Measurements from ENCODE around the gene NECAB3. TPM values are rescaled to one million over a fixed set of nuclear protein-coding genes. Genes with fewer than 3 reads are reported as not detected.

Gene NECAB3
- total RNA-seq, 2 experiments from 2014 or later: 62.4 to 79.4 TPM

DNA sequence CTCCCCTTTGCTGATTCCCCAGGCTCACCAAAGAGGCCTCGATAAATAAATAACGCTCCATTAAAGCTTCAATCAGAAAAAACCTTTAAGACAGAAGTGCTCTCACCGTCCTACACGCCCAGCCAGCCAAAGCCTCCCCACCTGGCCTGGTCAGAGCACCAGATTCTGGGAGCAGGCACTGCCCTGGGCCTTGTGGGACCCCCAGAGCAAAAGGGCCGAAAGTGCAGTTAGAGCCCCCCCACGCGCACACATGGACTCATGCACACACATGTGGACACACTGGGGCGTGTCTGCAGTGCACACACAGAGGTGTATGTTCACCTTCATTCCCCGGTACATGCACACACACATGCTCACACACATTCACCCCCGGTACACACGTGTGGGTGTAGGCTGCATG lies 1.9 kb upstream of the NECAB3 start:
- ChIA-PET POLR2A (no interaction called here), CTCF (ENCODE audit: unreplicated experiment) (no interaction called here)
- Histone ChIP-seq H3K79me2 (ENCODE audit: insufficient read depth, low read depth, low read length) (peaks cover 37% of the 10 kb centered on the region), H3K4me2 (ENCODE audit: low read length) (no peak overlapping the region), H3K36me3 (ENCODE audit: insufficient read depth, low read length) (peaks cover 71% of the 10 kb centered on the region), H4K20me1 (ENCODE audit: insufficient read depth, low read length) (peaks cover 11% of the 10 kb centered on the region; the same call in 1 of the 2 replicates), H3K4me1 (ENCODE audit: insufficient read depth, low read length, poor library complexity, severe bottlenecking) (peaks cover 63% of the 10 kb centered on the region), H3K4me3 (ENCODE audit: low read depth, low read length, poor library complexity, severe bottlenecking) (no peak overlapping the region), H3K27ac (ENCODE audit: low read depth, low read length, poor library complexity, severe bottlenecking) (peak overlapping the region; percentile 68), H3K9me3 (ENCODE audit: low read length) (no peaks in the 10 kb centered on the region), H3K9me2 (ENCODE audit: insufficient read depth, low read length) (no peaks in the 10 kb centered on the region), H2AFZ (ENCODE audit: low read length) (no peak overlapping the region)
- TF ChIP-seq, protein P1, sequence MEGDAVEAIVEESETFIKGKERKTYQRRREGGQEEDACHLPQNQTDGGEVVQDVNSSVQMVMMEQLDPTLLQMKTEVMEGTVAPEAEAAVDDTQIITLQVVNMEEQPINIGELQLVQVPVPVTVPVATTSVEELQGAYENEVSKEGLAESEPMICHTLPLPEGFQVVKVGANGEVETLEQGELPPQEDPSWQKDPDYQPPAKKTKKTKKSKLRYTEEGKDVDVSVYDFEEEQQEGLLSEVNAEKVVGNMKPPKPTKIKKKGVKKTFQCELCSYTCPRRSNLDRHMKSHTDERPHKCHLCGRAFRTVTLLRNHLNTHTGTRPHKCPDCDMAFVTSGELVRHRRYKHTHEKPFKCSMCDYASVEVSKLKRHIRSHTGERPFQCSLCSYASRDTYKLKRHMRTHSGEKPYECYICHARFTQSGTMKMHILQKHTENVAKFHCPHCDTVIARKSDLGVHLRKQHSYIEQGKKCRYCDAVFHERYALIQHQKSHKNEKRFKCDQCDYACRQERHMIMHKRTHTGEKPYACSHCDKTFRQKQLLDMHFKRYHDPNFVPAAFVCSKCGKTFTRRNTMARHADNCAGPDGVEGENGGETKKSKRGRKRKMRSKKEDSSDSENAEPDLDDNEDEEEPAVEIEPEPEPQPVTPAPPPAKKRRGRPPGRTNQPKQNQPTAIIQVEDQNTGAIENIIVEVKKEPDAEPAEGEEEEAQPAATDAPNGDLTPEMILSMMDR (conservative IDR thresholded peaks at IDR 0.05; ENCODE audit: low read length): no peak
- TF ChIP-seq EZH2phosphoT487 (IDR thresholded peaks at IDR 0.05; ENCODE audit: borderline replicate concordance, low read depth, low read length): no peak
- no peak for DNase-seq (ENCODE audit: low spot score)
- no TSS peak for BruUV-seq (replicated peaks)
- intact Hi-C loops (cut with micrococcal nuclease; ENCODE audit: unreplicated experiment): no loop called here

DNA sequence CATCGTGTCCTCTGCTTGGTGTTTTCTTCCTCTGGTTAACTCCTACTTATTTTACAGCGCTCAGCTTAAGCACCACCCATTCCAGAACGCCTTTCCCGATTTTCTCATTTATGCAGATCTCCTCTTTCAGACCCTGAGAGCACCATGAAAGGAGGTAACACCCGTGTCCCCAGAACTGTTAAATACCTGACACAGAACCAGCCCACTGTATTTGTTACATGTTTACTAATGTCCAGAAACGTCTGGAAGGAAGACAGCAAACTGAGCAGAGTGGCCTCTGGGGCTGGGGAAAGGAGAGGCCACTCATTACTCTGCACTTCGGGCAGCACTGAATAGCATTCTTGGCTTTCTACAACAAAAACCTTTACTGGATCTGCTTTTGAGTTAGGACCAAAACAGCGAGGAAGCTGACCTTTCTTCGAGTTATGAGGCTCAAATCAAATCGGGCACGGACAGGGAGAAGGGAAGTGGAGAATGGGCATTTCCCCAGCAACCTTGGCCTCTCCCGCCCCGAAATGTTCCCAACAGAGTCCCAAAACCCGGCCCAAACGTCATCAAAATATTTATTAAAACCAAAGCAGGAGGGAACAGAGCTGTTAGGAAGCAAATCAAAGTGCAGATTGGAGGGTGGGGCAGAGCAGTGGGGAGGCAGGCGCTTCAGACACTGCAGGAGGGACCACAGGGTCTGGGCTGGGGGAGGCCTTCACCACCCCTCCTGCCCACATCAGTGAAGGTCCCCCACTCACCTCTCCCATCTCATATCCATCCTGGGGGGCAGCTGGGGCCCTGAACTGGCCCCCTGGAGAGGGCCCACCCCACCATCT lies 1.1 kb upstream of the NECAB3 start:
- H3K36me3 ChIP-seq (ENCODE audit: insufficient read depth, low read length): peaks cover 70% of the 10 kb centered on the region
- H3K9me2 ChIP-seq (ENCODE audit: insufficient read depth, low read length): no peaks in the 10 kb centered on the region
- H3K27ac ChIP-seq (ENCODE audit: low read depth, low read length, poor library complexity, severe bottlenecking): peak overlapping the region; percentile 68
- peaks cover 3% of the 10 kb centered on the region; the same call in 1 of the 2 replicates for H4K20me1 ChIP-seq (ENCODE audit: insufficient read depth, low read length)
- peak overlapping the region; percentile 84 for H3K4me3 ChIP-seq (ENCODE audit: low read depth, low read length, poor library complexity, severe bottlenecking)
- POLR2A ChIA-PET: interaction anchor here (0.6 kb wide), 1 partner anchor 8 kb away, joined by 3 read pairs; no protein-coding TSS in a partner anchor
- no peak for TF ChIP-seq EZH2phosphoT487 (IDR thresholded peaks at IDR 0.05; ENCODE audit: borderline replicate concordance, low read depth, low read length)
- TF ChIP-seq, protein P1 (conservative IDR thresholded peaks at IDR 0.05; ENCODE audit: low read length): no peak
- DNase-seq (ENCODE audit: low spot score): no peak
- intact Hi-C loops (cut with micrococcal nuclease; ENCODE audit: unreplicated experiment): loop anchor here (2.0 kb wide), 1 partner anchor 55 kb away; the partner anchor contains the start of gene ZNF341
- H2AFZ ChIP-seq (ENCODE audit: low read length): no peak overlapping the region
- H3K4me2 ChIP-seq (ENCODE audit: low read length): peak overlapping the region; percentile 94
- peaks cover 30% of the 10 kb centered on the region; the same call in 1 of the 2 replicates for H3K79me2 ChIP-seq (ENCODE audit: insufficient read depth, low read depth, low read length)
- peaks cover 59% of the 10 kb centered on the region for H3K4me1 ChIP-seq (ENCODE audit: insufficient read depth, low read length, poor library complexity, severe bottlenecking)
- BruUV-seq (replicated peaks): no TSS peak
- CTCF ChIA-PET (ENCODE audit: unreplicated experiment): no interaction called here
- no peaks in the 10 kb centered on the region for H3K9me3 ChIP-seq (ENCODE audit: low read length)
